ENCODE results near the gene BCL6B.

Gene BCL6B

GRCh38 chr17:7060165-7060891 lies 37.5 kb downstream of the BCL6B start:
- DNase-seq (ENCODE audit: low read depth in 1 of 2, low spot score in 1 of 2) = no peak
- in situ Hi-C loops (cut with HindIII; ENCODE audit: low pct_unique_long_range_greater_than_20kb, low sequenced_read_pairs) = no loop called here

GRCh38 chr17:7063518-7064094 lies 40.8 kb downstream of the BCL6B start:
- in situ Hi-C loops (cut with HindIII; ENCODE audit: low pct_unique_long_range_greater_than_20kb, low sequenced_read_pairs) = no loop called here
- no peak for DNase-seq (ENCODE audit: low read depth in 1 of 2, low spot score in 1 of 2)

More at GRCh38 chr17:7060165-7060891, 37.5 kb downstream of the BCL6B start:
- TF ChIP-seq JUND (IDR thresholded peaks at IDR 0.05; ENCODE audit: low read depth) = no peak

GRCh38 chr17:7064261-7064660 lies 41.4 kb downstream of the BCL6B start:
- in situ Hi-C loops (cut with HindIII; ENCODE audit: low pct_unique_long_range_greater_than_20kb, low sequenced_read_pairs) = no loop called here
- TF ChIP-seq JUND (IDR thresholded peaks at IDR 0.05; ENCODE audit: low read depth) = no peak
- DNase-seq (ENCODE audit: low read depth in 1 of 2, low spot score in 1 of 2) = no peak

More at GRCh38 chr17:7063518-7064094, 40.8 kb downstream of the BCL6B start:
- TF ChIP-seq JUND (IDR thresholded peaks at IDR 0.05; ENCODE audit: low read depth) = no peak

GRCh38 chr17:7067198-7067597 lies 44.3 kb downstream of the BCL6B start:
- in situ Hi-C loops (cut with HindIII; ENCODE audit: low pct_unique_long_range_greater_than_20kb, low sequenced_read_pairs) = no loop called here
- TF ChIP-seq JUND (IDR thresholded peaks at IDR 0.05; ENCODE audit: low read depth) = no peak
- DNase-seq (ENCODE audit: low read depth in 1 of 2, low spot score in 1 of 2) = no peak

- in situ Hi-C loops (cut with HindIII; ENCODE audit: low pct_unique_long_range_greater_than_20kb, low sequenced_read_pairs) = no loop called here
- no peak for DNase-seq (ENCODE audit: low read depth in 1 of 2, low spot score in 1 of 2)
- no peak for TF ChIP-seq JUND (IDR thresholded peaks at IDR 0.05; ENCODE audit: low read depth)
Measured at GRCh38 chr17:7068268-7068667, 45.4 kb downstream of the BCL6B start.

- DNase-seq (ENCODE audit: low read depth in 1 of 2, low spot score in 1 of 2) = no peak
- TF ChIP-seq JUND (IDR thresholded peaks at IDR 0.05; ENCODE audit: low read depth) = no peak
- in situ Hi-C loops (cut with HindIII; ENCODE audit: low pct_unique_long_range_greater_than_20kb, low sequenced_read_pairs) = no loop called here
Measured at GRCh38 chr17:7070712-7071111, 47.9 kb downstream of the BCL6B start.

GRCh38 chr17:7072406-7072805 lies 49.6 kb downstream of the BCL6B start:
- in situ Hi-C loops (cut with HindIII; ENCODE audit: low pct_unique_long_range_greater_than_20kb, low sequenced_read_pairs) = no loop called here
- no peak for DNase-seq (ENCODE audit: low read depth in 1 of 2, low spot score in 1 of 2)
- TF ChIP-seq JUND (IDR thresholded peaks at IDR 0.05; ENCODE audit: low read depth) = no peak

- no peak for TF ChIP-seq JUND (IDR thresholded peaks at IDR 0.05; ENCODE audit: low read depth)
- in situ Hi-C loops (cut with HindIII; ENCODE audit: low pct_unique_long_range_greater_than_20kb, low sequenced_read_pairs) = no loop called here
- DNase-seq (ENCODE audit: low read depth in 1 of 2, low spot score in 1 of 2) = no peak
Measured at GRCh38 chr17:7074931-7075330, 52.1 kb downstream of the BCL6B start.

- no peak for TF ChIP-seq JUND (IDR thresholded peaks at IDR 0.05; ENCODE audit: low read depth)
- in situ Hi-C loops (cut with HindIII; ENCODE audit: low pct_unique_long_range_greater_than_20kb, low sequenced_read_pairs) = no loop called here
- no peak for DNase-seq (ENCODE audit: low read depth in 1 of 2, low spot score in 1 of 2)
Measured at GRCh38 chr17:7077911-7078546, 55.2 kb downstream of the BCL6B start.

GRCh38 chr17:7078711-7079110 lies 55.9 kb downstream of the BCL6B start:
- DNase-seq (ENCODE audit: low read depth in 1 of 2, low spot score in 1 of 2) = no peak
- TF ChIP-seq JUND (IDR thresholded peaks at IDR 0.05; ENCODE audit: low read depth) = no peak
- in situ Hi-C loops (cut with HindIII; ENCODE audit: low pct_unique_long_range_greater_than_20kb, low sequenced_read_pairs) = no loop called here

Data from T47D (cell line).